HCEC 1CT (cell line): Measurements from ENCODE around the gene H2BK1.

Experiments used
- DNase-seq: peaks from one replicate; pipeline ENCODE4 v3.0.0-alpha.2; 2017

H2BK1 gene

DNA sequence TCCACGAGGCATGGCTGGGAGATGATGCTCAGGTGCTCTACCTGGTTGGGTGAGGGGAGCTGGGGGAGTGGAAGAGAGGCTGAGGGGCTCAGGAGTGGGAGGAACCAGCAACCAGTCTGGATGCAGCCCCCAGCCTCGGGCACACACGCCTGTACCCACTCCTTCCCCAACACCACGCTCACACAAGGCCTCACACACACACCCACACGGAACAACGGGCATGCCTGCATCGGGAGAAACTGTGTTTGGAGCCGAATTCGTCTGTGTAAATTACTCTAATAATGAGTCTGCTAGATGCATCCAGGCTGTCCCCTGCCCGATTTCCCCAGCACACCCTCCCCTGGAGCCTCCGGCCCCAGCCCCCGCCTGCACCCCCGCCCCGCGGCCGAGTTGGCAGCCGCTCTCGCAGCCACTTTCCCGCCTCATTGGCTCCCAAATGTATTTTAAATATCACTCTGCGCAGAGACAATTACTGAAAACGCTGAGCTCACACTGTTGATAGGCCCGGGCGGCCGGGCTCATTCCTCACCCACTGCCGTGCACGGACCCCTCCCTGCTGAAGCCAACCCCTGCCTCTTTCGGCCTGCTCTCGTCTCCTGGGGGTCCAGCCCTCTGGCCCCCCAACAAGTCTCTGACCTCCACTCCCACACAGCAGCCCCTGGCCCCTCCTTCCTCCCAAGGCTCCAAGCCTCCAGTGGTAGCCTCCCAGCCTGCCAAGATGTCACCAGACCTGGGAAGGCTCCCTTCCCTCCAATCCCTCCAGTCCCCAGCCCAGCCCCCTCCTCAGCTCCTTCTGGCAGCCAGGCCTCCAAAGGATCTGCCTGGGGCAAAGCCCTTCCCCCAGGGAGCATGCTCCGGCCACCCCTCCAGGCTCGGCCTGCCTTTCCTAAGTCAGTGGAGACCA is 11.1 kb downstream of the H2BK1 start:
- DNase-seq = no peak

DNA sequence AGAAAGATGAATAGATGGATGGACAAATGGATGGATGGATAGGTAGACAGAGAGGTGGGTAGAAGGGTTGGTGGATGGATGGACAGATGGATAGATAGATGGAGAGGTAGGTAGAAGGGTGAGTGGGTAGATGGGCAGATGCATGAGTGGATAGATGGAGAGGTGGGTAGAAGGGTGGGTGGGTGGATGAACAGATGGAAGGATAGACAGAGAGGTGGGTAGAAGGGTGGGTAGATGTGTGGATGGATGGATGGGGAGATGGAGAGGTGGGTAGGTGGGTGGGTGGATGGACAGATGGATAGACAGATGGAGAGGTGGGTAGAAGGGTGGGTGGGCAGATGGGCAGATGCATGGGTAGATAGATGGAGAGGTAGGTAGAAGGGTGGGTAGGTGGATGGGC is 12.4 kb downstream of the H2BK1 start:
- DNase-seq = no peak

DNA sequence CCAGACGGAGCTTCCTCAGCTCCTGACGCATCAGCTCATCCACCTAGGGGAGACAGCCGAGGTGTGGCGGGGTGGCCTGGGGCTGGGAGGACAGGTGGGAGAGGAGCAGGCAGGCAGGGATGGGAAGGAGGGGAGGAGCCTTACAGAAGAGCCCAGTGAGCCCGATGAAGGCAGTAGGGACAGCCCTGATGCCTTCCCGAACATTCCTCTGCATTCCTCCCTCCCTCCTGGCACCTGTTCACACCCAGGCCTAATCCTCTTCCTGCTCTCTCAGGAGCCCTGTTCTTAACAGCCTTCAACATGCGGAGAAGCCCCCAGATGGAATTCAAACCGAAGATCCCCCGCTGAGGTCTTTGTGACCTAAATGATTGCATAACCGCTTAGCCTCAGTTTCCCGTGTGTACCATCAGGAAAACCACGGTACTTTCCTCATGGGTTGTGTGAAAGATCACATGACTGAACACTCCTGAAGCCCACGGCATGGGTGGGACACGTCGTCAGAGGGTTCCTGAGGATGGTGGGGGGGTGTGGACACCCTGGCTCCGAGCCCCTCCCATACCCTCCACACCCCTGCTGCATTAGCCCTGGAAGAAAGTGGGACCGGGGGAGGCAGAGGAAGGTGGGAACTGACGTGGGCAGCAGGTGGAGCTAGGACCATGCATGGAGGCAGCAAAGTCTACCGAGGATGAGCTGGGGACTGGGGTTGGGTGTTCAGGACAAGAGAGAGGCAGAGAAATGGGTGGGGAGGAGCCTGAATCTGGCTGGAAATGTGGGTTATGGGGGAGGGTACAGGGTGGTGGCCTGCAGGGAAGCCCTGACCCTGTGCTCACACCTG is 14.5 kb downstream of the H2BK1 start:
- DNase-seq = no peak

DNA sequence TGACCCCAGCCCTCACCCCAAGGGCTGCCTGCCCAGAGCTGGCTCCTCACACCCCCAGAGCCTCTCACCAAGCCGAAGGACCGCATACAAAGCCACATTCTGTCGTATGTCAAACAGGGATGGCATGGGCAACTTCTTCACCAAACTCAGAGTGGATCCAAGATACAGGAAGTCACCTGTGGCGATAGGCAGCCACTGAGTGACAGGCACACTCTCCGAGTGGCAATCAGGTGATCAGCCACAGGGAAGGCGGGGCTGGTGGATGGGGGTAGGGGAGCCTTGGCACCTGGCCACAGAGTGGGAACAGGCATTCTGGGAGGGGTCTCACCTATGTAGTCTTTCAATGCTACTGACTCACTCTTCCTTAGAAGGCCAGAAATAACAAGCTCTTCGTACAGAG is 16.1 kb downstream of the H2BK1 start:
- DNase-seq = no peak

DNA sequence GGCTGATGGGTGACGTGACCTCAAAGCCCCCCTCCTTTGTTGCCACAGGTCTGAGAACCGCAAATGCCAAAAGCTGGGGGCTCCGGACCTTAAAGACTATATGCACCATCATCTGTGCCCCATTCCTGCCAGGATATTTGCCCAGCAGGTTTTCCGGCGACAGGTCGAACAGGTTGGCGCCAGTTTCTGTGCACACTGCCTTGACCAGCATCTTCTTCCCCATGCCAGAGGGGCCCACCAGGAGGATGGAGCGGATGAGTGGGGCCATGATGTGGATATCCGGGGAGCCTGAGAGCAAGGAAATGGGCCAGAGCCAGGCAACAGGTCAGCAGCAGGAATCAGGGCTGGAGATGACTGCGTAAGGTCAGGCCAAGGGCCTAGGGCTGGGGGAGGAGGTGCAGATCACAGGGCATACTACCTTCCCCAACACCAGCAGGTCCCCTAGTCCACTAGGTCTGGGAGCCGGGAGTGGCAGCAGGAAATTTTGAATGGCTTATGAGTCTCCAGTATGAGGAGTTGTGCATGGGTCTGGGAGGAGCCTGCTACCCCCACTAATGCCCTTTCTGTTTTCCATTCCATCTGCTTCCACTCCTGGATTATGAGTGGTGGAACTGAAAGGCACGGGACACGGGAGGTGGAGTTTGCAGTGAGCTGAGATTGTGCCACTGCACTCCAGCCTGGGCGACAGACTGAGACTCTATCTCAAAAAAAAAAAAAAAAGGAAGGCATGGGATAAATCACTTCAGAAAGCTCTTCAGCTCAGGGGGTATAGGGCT is 16.9 kb downstream of the H2BK1 start:
- DNase-seq = no peak

DNA sequence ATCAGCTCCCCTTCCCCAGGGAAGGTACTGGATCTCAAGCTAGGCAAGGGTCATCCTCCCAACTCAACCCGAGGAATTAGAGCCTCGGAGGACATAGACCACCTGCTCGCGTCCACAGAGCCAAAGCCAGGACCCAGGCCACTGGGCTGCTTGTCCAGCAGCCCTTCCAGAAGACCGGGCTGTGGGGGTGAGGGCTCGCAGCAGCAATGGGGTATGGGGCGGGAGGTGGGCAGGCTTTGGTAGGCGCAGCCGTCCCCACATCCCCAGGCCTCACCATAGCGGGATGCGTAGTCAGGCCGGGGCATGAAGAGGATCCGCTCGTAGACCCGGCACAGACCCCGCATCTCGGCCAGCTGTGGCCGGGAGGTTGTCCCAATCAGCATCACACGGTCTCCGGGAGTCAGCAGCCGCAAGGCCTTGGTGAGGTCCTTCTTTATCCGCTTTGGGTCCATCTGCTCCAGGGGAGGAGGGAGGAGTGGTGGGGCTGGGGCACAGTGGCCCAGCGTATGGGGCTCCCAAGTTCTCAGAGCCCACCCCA is 18.2 kb downstream of the H2BK1 start:
- no peak for DNase-seq

DNA sequence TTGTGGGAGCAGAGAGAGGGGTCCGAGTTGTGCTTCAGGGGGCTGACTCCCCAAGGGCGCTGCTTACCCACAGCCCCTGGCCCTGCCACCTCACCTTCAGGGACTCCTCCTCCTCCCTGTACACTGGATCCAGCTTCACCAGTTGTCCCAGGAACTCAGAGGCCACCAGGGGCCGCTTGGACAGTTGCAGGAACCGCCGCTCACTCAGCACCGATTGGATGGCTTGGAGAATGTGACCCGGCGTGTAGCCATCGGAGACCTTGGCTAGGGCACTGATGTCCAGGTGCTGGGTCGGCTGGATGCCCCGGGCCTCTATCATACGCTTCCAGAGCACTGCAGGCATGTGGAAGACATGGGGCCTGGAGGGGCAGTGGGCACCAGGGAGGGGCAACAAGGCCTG is 18.7 kb downstream of the H2BK1 start:
- no peak for DNase-seq

DNA sequence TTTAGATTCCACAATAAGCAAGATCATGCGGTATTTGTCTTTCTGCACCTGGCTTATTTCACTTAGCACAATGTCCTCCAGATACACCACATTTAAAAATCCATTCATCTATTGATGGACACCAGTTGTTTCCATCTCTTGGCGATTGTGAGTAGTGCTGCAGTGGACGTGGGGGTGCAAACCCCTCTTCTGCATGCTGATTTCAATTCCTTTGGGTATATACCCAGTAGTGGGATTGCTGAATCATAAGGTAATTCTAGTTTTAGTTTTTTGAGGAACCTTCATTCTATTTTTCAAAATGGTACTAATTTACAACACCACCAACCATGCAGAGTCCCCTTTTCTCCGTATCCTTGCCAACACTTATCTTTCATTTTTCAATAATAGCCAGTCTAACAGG is 21.2 kb downstream of the H2BK1 start:
- DNase-seq = no peak

DNA sequence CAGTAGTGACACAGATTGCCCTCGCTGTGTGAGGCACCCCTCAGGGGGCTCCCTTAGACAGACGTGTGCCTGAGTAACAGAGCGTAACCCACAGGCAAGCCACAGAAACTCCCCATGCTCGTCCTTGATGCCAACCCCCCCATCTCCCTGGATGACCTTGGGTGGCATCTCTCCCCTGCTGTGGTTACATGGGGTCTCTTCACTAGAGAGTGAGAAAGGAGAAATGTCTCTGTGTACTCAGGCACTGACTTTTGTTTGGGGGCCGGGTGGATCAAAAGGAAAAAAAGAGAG is 22.1 kb downstream of the H2BK1 start:
- no peak for DNase-seq

DNA sequence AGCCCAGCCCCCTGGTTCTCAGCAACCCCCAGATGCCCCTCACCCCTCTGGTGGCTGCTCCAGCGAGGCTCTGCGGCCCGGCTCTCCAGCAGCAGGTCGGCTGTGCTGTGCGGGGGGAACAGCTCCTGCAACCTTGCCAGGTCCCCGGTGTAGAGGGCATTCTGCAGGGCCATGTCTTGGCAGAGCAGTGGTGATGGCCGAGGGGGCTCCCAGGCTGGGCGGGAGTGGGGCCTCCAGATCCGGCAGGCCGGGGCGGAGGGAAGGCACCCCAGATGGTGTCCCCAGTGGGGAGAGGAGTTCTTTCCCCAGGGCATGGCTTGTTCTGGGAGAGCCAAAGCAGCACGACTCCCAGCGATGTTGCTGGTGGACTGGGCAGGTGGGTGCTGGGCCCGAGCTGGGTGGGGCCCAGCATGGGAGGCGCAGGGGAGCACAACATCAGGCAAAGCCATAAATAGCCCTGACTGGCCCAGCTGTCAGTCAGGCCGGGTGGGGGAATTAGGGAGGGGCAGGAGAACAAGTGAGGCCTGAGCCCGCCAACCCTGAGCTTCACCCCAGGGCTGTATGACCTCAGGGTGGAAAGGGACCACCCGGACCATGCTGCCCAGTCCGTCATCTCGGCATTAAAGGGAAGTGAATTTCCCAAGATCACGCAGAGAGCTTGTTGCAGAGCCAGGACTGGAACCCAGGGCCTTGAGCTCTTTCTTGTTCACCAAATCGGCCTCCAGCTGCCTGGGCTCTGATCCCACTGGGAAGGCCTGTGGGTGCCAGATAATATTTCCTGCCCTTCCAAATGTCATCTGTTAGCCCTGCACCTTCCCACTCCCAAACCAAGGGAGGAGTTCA is 22.7 kb downstream of the H2BK1 start:
- no peak for DNase-seq

DNA sequence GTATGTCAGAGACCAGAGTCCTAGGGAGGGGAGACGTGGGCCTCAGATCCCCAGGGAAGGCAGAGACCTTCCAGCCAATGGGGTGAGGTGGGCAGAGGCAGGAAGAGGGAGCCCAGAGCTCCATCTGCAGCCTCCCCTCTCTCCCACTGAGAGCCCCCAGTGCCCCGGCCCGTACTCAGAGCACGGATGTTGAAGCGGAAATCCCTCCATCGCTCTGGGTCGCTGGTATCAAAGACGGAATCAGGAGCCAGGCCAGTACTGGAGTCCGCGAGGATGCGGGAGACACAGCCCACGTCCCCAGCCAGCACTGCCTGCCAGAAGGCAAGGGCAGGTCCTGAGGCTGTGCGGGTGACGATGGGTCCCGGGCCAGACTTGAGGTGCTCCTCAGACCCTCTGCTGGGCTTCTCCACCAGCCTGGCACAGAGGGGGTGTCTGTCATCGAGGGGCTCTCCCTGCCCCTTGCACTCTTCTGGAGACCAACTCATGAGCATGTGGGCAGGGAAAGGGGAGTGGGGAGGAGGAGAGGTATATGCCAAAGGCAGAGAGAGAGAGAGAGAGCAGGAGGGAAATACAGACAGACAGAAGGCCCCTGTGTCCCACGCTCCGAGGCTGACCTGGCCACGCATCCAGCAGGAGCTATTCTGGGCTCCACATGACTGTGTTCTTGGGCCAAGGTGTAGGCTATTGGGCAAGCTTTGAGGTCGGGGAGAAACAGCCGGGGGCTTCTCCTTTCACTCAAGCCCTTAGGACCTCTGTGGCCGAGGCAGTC is 23.5 kb downstream of the H2BK1 start, which contains the start of gene ASB10:
TSS of gene ASB10 (minus strand) at position 611 of the 769 bp plus-strand sequence. CDS start at position 491, 120 bp downstream.
- no peak for DNase-seq

DNA sequence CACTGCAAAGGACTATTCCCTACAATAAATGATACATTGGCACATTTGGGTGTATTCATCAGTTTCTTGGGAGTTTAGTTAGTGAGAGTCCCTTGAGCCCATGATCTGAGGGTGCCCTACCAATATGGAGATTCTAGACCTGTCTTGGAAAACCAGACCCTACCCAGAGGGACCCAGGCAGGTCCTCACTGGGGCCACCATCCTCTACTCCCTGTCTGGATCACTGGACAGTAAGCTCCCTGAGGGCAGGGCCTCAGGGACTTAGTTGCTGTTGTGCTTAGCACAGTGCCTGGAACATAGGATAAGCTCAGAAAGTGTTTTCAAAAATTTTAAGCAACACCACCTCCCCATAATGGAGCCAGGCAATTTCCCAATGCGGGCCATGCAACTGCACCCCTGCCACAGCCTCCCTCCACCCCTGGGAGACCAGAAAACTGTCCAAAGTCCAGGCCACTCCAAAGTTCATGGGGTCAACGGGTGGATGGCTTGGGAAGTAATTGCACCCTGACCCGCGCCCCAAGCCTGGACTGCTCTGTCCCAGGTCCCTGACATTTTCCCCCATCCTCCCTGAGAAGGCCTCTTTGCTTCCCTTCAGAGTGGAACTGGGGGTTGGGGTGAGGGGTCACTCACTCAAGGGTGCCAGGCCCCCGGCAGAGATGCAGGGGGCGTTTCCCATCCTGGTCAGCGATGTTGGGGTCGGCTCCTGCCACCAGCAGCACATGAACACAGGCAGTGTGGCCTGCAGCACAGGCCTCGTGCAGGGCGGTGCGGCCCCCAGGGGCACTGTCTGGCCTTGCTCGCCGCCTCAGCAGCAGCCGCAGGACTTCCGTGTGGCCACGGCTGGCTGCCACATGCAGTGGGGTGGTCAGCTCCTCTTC is 24.3 kb downstream of the H2BK1 start:
- DNase-seq = no peak

DNA sequence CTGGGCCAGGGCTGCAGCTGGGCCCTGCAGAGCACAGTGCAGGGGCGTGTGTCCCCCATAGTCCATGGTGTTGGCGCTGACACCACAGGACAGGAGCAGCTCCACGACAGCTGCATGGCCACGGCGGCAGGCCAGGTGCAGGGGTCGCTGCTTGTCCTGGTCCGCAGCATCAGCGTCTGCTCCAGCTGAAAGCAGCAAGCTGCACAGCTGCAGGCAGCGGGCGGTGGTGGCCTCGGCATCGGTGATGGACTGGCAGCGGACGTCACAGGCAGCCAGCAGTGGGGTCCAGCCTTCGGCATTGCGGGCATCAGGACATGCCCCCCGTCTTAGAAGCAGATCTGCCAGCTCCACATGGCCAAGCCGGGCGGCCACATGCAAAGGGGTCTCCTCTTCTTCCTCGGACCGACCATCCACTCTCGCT is 29.3 kb downstream of the H2BK1 start:
- no peak for DNase-seq

DNA sequence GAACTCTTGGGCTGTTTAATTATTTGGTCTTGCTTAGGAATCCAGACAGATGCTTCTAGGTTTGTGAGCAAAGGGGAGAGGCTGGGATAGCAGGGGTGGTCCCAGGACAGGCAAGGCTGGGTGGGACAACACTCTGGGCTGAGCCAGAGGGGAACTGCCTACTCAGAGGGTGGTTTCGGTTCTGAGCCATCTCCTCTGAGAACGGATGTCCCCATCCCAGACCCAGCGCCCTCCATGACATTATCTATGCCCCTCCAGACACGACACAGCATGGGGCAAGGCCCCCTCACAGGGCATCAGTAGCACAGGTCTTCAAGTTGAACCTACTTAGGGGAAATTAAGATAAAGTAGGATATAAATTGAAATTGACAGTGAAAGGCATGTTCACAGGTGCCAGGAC is 30.3 kb downstream of the H2BK1 start:
- no peak for DNase-seq

DNA sequence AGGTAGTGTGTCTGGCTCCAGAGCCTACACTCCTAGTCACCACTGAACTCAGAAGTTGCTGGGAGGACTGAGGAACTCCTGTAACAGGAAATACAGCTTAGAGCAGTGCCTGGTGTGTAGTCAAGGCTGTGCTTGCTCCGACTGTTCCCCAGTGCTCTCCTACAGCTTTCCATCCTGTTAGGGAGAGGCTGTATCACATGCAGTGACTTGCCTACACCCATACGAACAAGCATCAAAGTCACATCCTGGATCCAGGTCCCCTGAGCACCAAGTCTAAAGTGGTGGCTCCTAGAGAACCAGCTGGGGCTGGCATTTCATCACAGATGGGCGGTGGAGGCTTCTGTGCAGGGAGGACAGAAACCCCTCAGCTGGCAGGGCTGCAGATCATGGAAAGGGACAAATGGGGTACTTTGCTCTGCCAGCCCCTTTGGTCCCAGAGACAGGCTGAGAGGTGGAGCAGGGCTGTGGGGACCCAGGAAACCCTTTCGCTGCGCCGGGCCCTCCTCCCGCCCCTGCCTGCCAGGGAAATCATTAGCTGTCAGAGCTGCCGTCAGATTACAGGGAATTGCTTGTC is 30.9 kb downstream of the H2BK1 start:
- DNase-seq = no peak

DNA sequence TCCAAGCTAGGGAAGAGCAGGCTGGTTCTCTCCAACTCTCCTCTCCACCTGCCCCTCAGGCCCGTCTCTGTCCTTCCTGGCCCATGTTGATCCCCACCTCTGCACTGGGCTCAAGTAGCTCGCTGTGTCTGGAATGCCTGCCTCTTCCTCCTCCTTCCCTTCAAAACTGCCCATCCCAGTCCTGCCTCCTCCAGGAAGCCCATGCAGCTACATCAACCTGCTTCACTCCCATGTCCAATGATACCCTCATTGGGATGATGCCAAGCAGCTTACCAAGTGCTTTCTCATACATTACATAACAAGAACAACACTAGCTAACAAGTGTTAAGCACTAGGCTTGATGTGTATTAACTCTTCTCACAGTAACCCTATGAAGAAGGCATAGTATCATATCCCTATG is 31.5 kb downstream of the H2BK1 start:
- no peak for DNase-seq

DNA sequence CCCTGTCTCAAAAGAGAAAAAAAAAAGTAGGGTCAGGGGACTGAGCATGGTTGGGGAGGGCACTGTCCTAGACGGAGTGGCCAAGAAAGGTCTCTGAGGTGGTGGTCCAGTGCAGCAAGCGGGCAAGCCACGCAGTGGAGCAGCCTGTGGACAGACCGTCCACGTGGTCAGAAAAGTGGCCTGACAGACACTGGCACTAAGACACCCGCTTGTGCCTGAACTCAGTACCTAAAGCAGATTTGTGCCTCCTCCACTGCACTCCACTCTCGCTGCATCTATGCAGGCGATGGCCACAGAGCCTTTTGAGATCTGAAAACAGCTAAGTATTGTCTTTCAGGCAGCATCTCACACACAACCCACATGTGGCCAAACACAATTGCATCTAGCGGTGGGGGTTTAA is 32.1 kb downstream of the H2BK1 start:
- DNase-seq = no peak

DNA sequence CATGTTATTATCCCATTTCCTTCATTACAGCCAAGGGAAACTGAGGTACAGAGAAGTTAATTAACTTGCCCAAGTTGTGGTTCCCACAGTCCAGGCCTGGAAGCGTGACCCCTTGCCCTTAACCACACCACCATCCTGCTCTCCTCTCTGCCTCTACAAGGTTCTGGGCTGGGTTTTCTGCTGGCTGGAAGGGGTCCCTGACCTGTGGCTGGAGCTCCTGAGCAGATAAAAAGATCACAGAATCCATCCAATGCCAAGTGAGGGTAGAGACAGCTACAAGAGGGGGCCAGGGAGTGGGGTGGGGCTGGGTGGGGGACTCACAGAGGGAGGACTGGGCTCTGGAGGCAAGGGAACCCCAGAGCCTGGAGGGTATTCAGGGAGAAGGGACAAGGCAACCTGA is 33.0 kb downstream of the H2BK1 start:
- no peak for DNase-seq

DNA sequence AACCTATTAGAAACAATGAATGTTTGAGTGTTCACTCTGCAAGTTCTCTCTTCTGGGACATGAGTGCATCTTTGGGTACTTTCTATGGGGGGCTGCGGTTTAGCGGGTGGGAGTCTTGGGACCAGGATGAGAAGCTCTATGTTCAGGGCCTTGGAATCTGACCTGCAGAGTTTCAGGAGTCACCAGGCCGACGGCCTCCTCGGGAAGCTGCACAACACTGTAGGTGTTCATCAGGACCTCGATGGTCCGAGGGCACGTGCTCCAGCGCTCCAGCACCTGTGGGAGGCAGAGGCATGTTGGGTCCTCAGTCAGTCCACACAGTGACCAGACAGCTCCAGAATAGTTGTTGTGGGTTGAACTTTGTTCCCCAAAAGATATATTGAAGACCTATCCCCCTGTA is 33.9 kb downstream of the H2BK1 start:
- DNase-seq = no peak

DNA sequence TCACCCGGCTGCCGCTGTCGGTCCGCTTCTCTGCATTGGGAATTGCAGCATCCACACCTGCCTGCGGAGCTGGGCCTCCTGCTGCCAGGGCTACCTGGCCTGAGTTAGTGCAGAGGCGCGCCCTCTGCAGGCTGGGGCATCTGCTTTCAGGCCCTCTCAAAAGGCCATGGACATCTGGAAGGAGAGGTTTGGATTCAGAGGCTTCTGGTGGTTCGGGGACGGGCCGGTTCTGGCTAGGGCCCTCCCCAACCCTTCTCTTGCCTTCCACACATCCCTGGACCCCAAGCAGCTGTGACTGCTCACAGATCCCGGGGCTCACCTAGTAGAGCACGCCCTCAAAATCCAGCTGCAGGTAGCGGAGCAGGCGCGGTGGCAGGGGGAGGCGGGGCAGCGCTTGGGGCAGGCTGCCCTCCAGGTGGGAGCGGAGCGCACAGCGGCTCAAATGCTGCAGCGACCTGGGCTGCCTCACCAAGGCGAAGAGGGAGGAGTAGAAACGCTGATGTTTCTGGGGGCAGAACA is 34.4 kb downstream of the H2BK1 start:
- no peak for DNase-seq
